HG03108 (cell line): Measurements from ENCODE around the gene MTERF1.
A peak's percentile ranks its signal among the peaks of the same experiment; 100 is the strongest.
"Not testable (repeated sequence)": the region's sequence is repeated elsewhere in the genome, so short reads cannot be mapped to it uniquely, and the experiment has no call there.

Experiments used
- ATAC-seq: cut with Tn5 transposase; IDR thresholded peaks from one replicate; pipeline ENCODE4 v1.9.1; 2021; ENCODE audit warnings: moderate library complexity; ENCODE audit not compliant: unreplicated experiment

Gene MTERF1

DNA sequence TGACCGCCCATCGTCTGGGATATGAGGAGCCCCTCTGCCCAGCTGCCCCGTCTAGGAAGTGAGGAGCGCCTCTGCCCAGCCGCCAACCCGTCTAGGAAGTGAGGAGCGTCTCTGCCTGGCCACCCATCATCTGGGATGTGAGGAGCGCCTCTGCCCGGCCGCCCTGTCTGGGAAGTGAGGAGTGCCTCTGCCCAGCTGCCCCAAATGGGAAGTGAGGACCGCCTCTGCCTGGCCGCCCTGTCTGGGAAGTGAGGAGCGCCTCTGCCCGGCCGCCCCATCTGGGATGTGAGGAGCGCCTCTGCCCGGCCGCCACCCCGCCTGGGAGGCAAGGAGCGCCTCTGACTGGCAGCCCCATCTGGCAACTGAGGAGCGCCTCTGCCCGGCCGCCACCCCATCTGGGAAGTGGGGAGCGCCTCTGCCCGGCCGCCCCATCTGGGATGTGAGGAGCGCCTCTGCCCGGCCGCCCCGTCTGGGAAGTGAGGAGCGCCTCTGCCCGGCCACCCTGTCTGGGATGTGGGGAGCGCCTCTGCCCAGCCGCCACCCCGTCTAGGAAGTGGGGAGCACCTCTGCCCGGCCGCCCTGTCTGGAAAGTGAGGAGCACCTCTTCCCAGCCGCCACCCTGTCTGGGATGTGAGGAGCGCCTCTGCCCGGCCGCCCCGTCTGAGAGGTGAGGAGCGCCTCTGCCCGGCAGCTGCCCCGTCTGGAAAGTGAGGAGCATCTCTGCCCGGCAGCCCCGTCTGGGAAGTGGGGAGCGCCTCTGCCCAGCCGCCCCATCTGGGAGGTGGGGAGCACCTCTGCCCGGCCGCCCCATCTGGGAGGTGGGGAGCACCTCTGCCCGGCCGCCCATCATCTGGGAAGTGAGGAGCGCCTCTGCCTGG lies 7.1 kb upstream of the MTERF1 start:
- not testable (repeated sequence) for ATAC-seq

- ATAC-seq: no peak
Measured at GRCh38 chr7:91883676-91884362, 3.3 kb upstream of the MTERF1 start.

GRCh38 chr7:91880016-91880412 lies 488 bp downstream of the MTERF1 start:
- no peak for ATAC-seq

- ATAC-seq: no peak
Measured at GRCh38 chr7:91876391-91877133, 3.9 kb downstream of the MTERF1 start.

DNA sequence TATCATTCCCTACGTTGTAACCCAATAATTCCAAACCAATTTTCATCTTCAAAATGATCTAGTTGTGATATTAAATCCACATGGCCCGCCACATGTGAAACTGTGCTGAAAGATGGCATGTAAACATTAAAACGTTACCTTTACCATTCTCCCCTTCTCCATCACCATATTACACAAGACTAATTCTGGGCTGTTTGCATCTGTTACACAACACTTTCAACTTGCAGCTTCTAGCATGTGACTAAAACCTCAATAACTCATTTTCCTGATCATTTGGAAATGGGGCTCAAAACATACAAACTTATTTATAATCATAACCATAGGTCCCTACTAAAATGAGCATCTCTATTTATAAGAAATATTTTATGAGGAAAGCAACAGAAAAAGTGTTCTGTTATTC lies 4.7 kb downstream of the MTERF1 start:
- ATAC-seq: no peak

- no peak for ATAC-seq
Measured at GRCh38 chr7:91872928-91873327, 7.6 kb downstream of the MTERF1 start.

- ATAC-seq: no peak
Measured at GRCh38 chr7:91872069-91872468, 8.4 kb downstream of the MTERF1 start.

GRCh38 chr7:91869661-91870060 lies 10.8 kb downstream of the MTERF1 start:
- no peak for ATAC-seq

DNA sequence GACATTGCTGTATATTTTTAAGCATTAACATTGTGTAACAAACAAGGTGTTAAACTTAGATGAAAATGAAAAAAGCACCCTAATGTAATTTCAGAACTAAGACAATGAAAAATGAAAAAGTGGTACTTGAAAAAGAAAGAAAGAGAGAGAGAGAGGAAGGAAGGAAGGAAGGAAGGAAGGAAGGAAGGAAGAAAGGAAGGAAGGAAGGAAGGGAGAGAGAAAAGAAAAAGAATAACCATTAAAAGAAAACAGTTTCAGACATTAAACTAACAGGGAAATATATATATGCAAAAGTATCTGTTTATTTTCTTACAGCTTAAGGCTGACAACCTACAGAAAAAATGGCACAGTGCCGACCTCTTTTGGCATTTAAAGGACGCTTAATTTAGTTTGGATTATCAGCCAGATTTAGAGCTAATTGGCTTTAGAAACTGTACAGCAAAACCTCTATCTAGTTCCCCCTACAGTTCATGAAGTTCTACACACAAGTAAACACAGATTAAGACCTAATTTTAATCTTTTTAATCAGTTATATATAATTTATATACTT lies 13.8 kb downstream of the MTERF1 start:
- ATAC-seq: no peak

- no peak for ATAC-seq
Measured at GRCh38 chr7:91865511-91865910, 15.0 kb downstream of the MTERF1 start.

DNA sequence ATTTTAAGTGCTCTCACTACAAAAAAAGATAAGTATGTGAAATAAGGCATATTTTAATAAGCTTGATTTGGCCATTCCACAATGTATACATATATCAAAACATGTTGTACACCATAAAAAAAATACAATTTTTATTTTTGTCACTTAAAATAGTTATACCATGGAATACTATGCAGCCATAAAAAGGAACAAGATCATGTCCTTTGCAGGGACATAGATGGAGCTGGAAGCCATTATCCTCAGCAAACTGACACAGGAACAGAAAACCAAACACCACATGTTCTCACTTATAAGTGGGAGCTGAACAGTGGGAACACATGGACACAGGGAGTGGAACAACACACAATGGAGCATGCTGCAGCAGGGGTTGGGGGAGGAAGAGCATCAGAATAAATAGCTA lies 15.9 kb downstream of the MTERF1 start:
- not testable (repeated sequence) for ATAC-seq

- ATAC-seq: no peak
Measured at GRCh38 chr7:91864070-91864469, 16.4 kb downstream of the MTERF1 start.

GRCh38 chr7:91852263-91852741 lies 28.2 kb downstream of the MTERF1 start:
- ATAC-seq: no peak

- no peak for ATAC-seq
Measured at GRCh38 chr7:91850455-91850854, 30.0 kb downstream of the MTERF1 start.

- no peak for ATAC-seq
Measured at GRCh38 chr7:91847876-91848588, 32.5 kb downstream of the MTERF1 start.

DNA sequence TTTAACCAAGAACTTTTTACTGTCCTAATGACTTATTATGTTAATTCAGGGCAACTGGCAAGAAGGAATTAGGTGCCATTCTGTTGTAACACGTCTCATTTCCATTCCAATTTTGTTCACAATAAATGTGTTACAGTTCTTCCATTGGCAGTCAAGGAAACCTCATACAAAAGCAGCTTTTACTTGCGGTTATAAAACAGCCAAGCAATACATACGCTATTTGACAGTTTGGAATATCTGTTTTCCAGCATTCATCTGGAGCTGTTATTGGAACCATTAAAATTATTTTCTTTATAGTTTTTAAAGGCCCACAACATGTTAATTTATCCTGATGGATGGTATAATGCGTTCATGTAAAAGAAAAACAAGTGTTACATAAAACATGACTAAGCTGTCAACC lies 33.3 kb downstream of the MTERF1 start:
- ATAC-seq: no peak

GRCh38 chr7:91846436-91846835 lies 34.1 kb downstream of the MTERF1 start:
- no peak for ATAC-seq

DNA sequence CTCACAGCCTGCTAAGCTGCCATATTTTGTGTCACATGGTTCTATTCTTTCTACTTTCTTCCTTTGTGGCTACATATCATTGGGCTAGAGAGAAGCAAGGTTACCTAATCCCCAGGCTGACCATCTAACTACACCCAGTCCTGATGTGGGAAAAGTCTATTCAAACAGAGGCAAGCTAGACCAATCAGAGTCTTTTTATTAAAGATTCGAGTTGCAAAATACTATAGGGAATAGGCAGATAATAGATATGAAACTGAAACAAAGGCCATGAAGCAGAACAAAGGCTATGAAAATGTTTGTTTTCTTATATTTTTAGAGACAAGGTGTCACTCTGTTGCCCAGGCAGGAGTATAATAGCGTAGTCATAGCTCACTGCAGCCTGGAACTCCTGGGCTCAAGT lies 36.7 kb downstream of the MTERF1 start:
- peak; percentile 75 for ATAC-seq

- no peak for ATAC-seq
Measured at GRCh38 chr7:91838439-91838838, 42.1 kb downstream of the MTERF1 start.

- no peak for ATAC-seq
Measured at GRCh38 chr7:91837397-91838070, 43.0 kb downstream of the MTERF1 start.
